Testis (tissue), 2 donors: ENCODE results near the gene MAP3K19.

ENCODE experiments used
- CTCF ChIP-seq, 3 experiments: fragments of 450-650 bp in 2 of 3; fragments of 200-600 bp in 1 of 3; sonication (generic) in 1 of 3; IDR thresholded peaks; one replicate each; pipeline ENCODE4 v1.5.1; 2016 to 2019; ENCODE audit warnings: antibody characterized with exemption in 3 of 3, mild to moderate bottlenecking in 2 of 3, moderate library complexity in 1 of 3
- POLR2A ChIP-seq: fragments of 450-650 bp; IDR thresholded peaks from one replicate; pipeline ENCODE4 v1.6.1; 2017; ENCODE audit warnings: antibody characterized with exemption, mild to moderate bottlenecking, moderate library complexity

GRCh38 chr2:135066710-135067109 is 19.5 kb upstream of the MAP3K19 start:
- no peak for TF ChIP-seq CTCF (IDR thresholded peaks at IDR 0.05)
- TF ChIP-seq POLR2A = no peak
